ENCODE data around the gene TPST2. TPM values are rescaled to one million over a fixed set of nuclear protein-coding genes. Genes with fewer than 3 reads are reported as not detected.
"Not testable (repeated sequence)": the region's sequence is repeated elsewhere in the genome, so short reads cannot be mapped to it uniquely, and the experiment has no call there.

TPST2 gene
- polyA plus RNA-seq, 3 donors, result 24.9 to 244 (median 69.4) TPM

DNA sequence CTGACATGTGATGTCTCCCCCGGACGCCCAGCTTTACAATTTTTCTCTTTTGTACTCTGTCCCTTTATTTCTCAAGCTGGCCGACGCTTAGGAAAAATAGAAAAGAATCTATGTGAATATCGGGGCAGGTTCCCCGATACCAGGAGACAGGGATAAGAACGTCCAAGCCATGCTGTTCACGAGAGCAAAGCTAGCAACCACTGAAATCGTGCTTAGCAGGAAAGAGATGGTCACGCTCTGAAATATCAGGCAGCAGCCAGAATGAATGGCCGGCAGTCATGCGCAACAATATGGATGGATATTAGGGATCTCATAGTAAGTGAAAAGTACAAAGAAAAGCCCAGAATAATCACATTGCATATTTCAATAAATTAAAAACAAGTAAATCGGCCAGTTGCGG is 24.4 kb upstream of the TPST2 start:
- no peak overlapping the region for H3K27ac ChIP-seq (ENCODE audit: low read depth, low read length)
- 46 to 65% (median 63%) methylated on average over 14 of the region's 14 CpGs for WGBS, 3 donors

DNA sequence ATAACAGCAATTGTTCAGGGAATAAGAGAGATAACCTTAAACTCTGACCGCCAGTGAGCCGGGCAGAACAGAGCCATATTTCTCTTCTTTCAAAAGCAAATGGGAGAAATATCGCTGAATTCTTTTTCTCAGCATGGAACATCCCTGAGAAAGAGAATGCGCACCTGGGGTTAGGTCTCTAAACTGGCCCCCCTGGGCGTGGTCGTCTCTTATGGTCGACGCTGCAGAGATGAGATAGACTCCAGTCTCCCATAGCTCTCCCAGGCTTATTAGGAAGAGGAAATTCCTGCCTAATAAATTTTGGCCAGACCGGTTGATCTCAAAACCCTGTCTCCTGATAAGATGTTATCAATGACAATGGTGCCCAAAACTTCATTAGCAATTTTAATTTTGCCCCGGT is 23.8 kb upstream of the TPST2 start:
- WGBS, 3 donors, result 27 to 32% (median 30%) methylated on average over 10 of the region's 10 CpGs
- not testable (repeated sequence) for H3K27ac ChIP-seq (ENCODE audit: low read depth, low read length)

DNA sequence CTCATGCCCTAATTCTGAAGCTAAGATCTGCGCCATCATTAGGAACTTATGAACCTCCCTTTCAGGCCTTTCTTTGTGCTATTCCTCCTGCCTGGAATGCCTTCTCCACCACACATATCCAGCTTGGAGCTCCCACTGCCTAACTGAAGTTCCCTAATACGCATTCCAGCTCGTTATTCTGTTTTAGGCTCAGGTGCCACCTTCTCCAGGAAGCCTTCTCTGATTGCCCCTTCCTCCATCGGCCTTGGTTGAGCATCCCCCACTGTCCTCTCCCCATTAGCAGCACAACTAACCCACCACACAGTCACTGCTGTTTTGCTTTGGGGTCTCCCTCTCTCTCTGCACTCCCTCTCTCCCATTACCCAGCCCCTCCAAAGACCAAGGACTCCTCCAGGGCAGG is 22.7 kb upstream of the TPST2 start:
- H3K27ac ChIP-seq (ENCODE audit: low read depth, low read length), result no peak overlapping the region
- 75 to 89% (median 87%) methylated on average over 4 of the region's 4 CpGs for WGBS, 3 donors

DNA sequence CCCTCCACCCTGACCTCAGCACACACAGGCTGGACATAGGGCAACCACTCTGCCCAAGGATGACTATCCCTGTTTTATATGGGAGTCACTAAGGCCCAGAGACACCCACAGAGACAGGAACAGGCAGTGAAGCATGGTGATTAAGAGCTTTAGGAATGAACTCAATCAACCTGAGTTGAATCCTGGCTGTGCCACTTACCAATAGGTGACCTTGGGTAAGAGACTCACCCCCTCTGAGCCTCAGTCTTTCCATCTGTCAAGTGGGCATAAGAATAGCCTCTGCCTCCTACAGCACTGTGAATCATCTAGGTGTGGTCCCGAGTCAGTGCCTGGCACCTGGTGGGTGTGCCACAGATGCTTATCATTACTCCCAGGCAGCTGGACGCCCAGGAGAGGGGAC is 21.1 kb upstream of the TPST2 start:
- 72 to 77% (median 74%) methylated on average over 2 of the region's 2 CpGs for WGBS, 3 donors
- no peak overlapping the region for H3K27ac ChIP-seq (ENCODE audit: low read depth, low read length)

DNA sequence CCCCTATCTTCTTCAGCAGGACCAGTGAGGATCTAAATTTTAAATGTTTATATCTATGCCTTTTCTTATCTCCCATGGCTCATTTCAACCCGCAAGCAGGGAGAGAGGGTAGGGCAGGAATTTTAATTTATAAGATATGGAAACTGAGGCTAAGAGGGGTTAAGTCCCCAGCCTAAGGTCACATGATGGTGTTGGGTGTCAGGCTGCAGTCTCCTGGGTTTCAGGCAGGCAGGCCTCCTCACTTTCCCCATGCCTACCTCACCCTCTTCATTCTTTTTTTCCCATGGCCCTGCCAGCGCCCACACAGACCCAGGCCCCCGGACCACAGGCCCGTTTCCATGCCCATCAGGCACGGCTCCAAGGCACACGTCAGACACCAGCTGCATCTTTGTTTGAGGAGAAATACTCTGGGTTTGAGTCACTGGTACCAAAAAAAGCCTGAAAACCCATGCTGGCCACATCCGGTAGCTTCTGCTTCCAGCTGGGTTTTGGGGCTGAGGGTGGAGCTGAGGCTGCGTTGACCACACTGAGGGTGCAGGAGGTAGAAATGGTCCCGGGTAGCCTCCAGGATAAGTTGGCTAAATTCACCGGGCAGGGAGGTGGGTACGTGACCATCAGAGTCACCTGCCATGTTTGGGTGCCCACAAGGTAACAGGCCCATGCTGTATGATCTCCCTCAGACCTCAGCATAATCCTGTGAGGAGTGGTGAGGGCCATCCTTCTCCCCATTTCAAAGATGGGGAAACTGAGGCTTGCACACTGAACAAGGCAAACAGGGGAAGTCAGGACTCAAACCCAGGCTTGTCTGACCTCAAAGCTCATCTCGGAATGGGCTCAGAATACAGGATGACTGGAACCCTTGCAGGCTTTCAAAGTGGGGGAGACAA is 20.4 kb upstream of the TPST2 start:
- no peak overlapping the region for H3K27ac ChIP-seq (ENCODE audit: low read depth, low read length)
- WGBS, 3 donors, result 73 to 78% (median 73%) methylated on average over 12 of the region's 12 CpGs

DNA sequence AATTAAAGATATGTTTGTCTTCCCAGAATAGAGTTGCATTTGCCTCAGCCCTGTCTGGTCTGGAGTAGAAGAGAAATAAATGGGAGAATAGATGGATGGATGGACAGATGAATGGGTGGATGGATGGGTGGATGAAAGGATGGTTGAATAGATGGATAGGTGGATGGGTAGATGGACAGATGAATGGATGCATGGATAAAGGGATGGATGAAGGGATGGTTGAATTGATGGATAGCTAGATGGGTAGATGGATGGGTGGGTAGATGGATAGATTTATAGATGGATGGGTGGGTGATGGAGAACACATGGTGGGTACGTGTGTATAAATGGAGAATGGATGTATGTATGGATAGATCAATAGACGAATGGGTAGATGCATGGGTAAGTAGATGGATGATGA is 19.4 kb upstream of the TPST2 start:
- 73 to 89% (median 82%) methylated on average over 2 of the region's 2 CpGs for WGBS, 3 donors
- no peak overlapping the region for H3K27ac ChIP-seq (ENCODE audit: low read depth, low read length)

DNA sequence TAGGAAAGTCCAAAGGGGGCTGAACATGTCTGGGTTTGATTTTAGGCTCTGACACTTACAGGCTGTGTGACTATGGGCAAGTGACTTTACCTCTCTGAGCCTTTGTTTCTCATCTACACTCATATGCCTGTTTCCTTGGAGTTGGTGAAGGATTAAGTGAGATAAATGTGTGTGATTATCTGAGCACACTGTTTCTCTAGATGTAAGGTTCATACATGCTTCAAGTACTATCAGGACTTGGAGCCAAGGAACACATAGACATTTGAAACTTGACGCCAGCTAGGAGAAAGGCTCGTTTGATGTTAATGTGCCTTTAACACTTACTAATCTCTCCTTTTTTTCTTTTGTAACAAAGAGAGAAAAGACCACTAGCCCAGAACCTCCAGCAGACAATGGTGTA is 18.2 kb upstream of the TPST2 start:
- 31 to 51% (median 41%) methylated on average over 2 of the region's 2 CpGs for WGBS, 3 donors
- no peak overlapping the region for H3K27ac ChIP-seq (ENCODE audit: low read depth, low read length)

DNA sequence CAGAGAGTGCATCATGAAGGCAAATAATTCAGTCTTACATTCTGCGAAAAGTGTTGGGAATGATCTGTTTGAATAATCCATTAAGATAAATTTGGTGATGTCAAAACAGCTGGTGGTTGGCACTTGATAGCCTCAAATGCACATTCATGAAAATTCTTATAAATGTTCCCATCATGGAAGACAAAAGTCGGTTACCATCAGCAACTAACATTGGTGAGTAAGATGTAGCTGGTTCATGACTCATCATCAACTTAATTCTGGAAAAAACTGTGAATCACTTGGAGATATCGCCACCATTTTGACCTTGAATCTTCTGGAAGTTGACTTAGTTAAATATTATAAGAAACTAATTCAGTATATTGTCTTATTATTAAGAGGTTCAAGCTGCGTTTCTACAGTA is 16.7 kb upstream of the TPST2 start:
- WGBS, 3 donors, result 89 to 93% (median 90%) methylated on average over 4 of the region's 4 CpGs
- H3K27ac ChIP-seq (ENCODE audit: low read depth, low read length), result no peak overlapping the region

DNA sequence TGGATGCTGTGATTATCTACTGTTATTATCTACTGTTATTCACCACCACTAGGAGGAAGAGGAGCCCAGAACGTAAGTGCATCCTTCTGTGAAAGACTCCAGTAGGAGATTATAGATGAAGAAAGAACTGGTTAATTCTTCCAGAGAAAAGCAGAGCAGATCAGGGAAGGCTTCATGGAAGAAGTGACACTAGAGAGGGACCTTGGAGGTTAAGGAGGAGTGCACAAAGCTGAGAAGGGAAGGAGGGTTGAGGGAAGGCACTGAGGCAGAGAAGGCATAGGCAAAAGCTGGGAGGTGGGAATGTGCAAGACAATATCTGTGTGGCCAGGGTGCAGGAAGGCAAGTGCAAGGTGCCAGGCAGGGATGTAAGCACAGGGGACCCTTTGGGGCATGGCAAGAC is 14.4 kb upstream of the TPST2 start:
- 63 to 88% (median 81%) methylated on average over 1 of the region's 1 CpG for WGBS, 3 donors
- H3K27ac ChIP-seq (ENCODE audit: low read depth, low read length), result no peak overlapping the region

DNA sequence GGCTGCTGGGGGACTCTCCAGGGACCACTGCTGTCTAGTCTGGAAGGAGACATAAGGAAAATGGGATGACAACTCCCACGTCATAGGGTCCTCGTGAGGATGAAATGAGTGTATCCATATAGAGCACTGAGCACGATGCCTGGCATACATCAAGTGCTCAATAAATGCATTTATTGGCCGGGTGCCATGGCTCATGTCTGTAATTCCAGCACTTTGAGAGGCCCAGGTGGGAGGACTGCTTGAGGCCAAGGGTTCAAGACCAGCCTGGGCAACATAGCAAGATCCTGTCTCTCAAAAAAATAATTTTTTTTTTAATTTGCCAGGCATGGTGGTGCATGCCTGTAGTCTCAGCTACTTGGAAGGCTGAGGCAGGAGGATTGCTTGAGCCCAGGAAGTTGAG is 12.2 kb upstream of the TPST2 start:
- H3K27ac ChIP-seq (ENCODE audit: low read depth, low read length), result no peak overlapping the region
- 73 to 82% (median 80%) methylated on average over 4 of the region's 4 CpGs for WGBS, 3 donors

DNA sequence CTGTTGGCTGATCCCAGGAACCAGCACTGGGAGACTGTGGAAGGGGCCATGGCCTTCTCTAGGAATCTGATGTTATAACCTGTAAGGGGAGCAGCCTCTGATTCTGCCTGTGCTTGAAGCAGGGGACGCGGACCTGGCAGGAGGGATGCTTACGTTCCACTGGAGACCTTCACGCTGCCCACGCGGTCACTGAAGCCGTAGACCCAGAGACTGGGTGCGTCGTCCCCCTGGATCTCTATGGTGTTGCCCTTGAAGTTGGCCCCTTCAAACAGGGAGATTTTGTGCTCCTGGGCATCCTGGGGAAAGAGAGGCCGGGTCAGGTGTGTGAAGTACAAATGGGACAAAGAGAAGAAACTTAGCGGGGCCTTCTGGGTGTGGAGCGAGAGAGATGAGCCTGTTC is 11.8 kb upstream of the TPST2 start:
- 85 to 88% (median 86%) methylated on average over 12 of the region's 12 CpGs for WGBS, 3 donors
- no peak overlapping the region for H3K27ac ChIP-seq (ENCODE audit: low read depth, low read length)

DNA sequence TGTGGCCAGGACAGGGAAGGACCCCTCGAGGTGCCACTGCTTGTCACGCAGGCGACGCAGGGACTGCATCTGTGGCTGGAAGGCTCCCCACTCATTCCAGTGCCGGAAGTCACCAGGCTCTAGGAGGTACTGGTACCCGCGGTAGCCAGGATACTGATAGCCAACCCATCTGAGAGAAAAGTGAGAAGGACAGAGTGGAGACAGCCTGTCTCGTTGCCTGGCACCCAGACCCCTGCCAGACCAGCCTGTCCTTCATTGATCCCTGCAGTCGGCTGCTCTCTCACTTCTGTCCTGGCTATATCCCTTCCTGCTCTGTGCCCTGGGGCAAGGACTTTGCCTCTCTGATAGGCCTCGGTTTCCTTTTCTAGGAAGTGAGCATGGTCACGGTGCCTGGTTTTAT is 9.6 kb upstream of the TPST2 start:
- 70 to 87% (median 85%) methylated on average over 11 of the region's 11 CpGs for WGBS, 3 donors

DNA sequence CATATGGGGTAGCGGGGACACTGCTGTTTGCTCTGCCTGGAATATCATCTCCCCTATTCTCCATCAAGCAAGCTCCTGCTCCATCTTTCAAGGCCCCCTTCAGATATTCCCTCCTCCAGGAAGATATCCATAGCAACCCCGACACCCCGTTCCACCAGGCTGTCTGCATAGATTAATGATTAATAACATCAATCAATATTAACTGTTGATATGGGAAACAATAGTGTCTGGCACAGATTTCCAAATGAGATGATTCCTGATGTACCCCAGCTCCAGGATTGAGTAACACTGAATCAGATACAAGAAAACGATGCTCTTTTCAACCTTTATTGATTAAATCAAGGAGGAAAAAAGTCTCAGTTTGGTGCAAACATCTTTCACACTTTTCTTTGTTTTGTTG is 7.5 kb upstream of the TPST2 start:
- H3K27ac ChIP-seq (ENCODE audit: low read depth, low read length), result no peak overlapping the region
- 46 to 87% (median 84%) methylated on average over 4 of the region's 4 CpGs for WGBS, 3 donors

More for the DNA sequence above, 9.6 kb upstream of the TPST2 start:
- no peak overlapping the region for H3K27ac ChIP-seq (ENCODE audit: low read depth, low read length)

DNA sequence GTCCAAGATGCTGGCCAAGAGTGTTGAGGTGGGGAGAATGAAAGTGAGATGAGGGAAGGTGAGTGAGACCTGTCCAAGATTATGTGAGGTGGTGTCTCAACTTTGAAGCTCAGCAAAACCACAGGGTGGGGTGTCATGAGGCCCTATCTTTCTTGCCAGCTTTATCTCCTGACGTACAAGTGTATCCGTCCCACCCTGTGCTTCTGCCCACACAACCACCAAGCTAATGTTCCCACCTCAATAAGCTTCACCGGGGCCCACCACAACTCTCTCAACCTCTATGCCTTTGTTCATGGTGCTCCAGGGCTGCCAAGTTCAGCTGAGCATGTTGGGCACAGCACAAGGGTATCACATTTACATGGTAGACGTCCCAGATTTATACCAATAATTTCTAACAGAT is 7.1 kb upstream of the TPST2 start:
- WGBS, 3 donors, result 70 to 75% (median 73%) methylated on average over 4 of the region's 4 CpGs

DNA sequence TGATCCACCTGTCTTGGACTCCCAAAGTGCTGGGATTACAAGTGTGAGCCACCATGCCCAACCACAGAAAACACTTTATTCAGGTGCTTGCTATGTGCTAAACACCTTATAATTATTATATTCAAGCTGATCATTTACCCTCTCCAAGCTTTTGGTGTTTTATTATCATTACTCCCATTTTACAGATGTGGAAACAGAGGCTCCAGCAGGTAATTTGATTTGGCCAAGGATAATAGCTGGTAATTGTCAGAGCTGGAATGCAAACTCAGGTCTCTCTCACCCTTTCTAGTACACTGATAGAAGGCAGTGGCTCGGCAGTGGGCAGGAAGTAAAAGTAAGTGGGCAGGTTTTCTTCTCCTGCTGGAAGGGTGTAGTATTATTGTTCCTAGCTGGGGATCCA is 3.8 kb upstream of the TPST2 start:
- H3K27ac ChIP-seq (ENCODE audit: low read depth, low read length), result no peak overlapping the region
- WGBS, 3 donors, result 27 to 50% (median 48%) methylated on average over 1 of the region's 1 CpG

More for the DNA sequence above, 7.1 kb upstream of the TPST2 start:
- H3K27ac ChIP-seq (ENCODE audit: low read depth, low read length), result no peak overlapping the region

DNA sequence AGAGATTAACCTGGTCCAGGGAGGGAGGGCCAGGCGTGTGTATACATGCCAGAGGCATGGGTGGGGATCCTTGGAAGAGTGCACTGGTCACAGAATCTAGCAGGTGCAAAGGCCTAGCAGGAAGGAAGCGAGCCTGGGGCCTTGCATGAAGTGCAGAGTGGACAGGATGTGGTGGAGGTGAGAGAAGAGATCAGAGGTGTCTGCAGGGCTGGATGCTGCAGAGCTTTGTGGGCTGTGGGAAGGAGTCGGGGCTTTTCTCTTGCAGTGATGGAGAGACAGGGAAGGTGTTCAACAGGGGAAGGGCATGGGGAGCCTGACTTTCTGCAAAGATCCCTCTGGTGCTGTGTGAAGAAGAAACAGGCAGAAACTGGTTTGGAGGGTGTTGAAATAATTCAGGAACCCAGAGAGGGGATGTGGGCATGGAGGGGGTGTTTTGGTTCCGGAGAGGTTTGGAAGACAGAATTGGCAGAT is 2.5 kb upstream of the TPST2 start:
- 45 to 84% (median 47%) methylated on average over 4 of the region's 4 CpGs for WGBS, 3 donors
- H3K27ac ChIP-seq (ENCODE audit: low read depth, low read length), result no peak overlapping the region

DNA sequence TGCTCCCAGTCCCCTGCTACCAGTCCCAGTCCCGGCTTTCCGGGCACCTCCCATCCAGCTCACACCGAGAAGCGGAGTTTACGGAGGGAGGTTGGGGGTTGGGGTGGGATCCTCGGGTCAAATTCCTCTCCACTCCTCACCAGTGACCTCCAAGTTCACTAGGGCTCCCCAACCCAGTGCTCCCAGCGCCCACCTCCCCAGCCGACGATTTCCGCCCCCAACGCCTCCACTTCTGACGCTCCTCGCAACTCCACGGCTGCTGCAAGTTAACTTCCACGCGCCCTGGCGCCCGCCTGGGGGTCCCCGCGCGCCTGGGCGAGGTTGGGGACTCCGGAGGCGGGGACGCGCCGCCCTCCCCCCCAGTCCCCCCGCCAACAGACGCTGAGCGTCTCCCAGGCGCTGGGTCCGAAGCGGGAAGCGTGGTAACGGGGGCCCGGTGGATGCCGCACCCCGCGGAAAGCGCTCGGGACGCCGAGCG is 526 bp downstream of the TPST2 start:
- WGBS, 3 donors, result 0 to 1% (median 1%) methylated on average over 39 to 44 of the region's 44 CpGs
- H3K27ac ChIP-seq (ENCODE audit: low read depth, low read length), result no peak overlapping the region

DNA sequence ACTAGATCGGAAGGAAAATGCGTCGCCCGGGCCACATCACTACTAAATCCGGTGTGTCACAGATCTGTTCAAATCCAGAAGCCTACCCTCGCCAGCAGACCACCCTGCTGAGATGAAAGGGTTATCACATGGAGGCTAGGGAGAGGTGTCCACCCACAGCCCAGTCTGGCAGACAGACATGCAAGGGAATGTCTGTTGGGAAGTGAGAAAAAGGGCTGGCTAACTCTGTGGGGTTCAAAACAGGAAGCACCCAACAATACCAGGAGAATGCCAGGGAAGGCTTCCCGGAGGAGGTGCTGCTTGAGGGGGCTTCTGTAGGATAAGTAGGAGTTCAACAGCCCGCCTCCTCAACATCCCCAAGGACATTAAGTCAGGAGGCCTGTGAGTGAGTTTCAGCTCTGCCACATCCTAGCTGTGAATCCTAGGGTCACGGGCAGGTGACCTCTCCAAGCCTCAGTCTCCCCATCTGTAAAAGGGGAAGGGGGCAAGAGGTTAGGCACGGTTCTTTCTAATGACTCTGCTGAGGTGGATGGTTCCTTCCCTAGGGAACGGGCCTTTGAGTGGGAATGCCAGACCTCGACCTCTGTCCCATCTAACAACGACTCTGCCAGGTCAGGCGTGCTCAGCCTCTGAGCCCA is 1.1 kb downstream of the TPST2 start:
- no peak overlapping the region for H3K27ac ChIP-seq (ENCODE audit: low read depth, low read length)
- WGBS, 3 donors, result 42 to 63% (median 44%) methylated on average over 14 of the region's 14 CpGs

DNA sequence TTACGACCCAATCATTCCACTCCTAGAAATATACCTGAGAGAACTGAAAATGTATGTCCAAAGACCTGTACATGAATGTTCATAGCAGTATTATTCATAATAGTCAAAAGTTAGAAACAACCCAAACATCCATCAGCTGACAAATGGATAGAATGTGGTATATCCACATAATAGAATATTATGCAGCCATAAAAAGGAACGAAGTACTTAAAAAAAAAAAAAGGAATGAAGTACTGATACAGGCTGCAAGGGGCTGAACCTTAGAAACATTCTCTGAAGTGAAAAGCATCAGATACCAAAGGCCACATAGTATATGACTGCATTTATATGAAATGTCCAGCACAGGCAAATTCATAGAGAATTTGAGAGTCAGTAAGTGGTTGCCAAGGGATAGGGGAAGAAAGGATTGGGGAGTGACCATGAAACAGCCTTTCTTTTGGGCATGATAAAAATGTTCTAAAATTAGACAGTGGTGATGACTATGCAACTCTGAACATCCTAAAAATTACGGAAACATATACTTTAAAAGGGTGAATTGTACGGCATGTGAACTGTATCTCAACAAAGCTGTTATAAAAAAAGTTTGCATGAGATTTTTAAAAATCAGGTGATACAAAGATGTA is 1.8 kb downstream of the TPST2 start:
- no peak overlapping the region for H3K27ac ChIP-seq (ENCODE audit: low read depth, low read length)
- WGBS, 3 donors, result 77 to 93% (median 84%) methylated on average over 4 of the region's 4 CpGs

Measured in adipose tissue (tissue), 3 donors.